Stimulated activated CD8-positive, alpha-beta memory T cell treated with anti-CD3 and anti-CD28 coated beads, Interleukin-7, amount 100 ng/mL, for 48 hours (primary cell): ENCODE data around the gene ILF2.
"Not testable (repeated sequence)": the region's sequence is repeated elsewhere in the genome, so short reads cannot be mapped to it uniquely, and the experiment has no call there.

Experiments used
- DNase-seq, 2 donors: peaks; one replicate each; pipeline ENCODE4 v3.0.0-alpha.2; 2020; ENCODE audit warnings: low read depth in 1 of 2; ENCODE audit errors: extremely low read depth in 1 of 2

Gene ILF2

GRCh38 chr1:153679337-153680119 lies 8.7 kb upstream of the ILF2 start:
- DNase-seq = no peak

GRCh38 chr1:153678519-153679336 lies 7.9 kb upstream of the ILF2 start, which contains the start of gene NPR1:
TSS of gene NPR1 (plus strand) at chr1:153678688. CDS start at chr1:153679109, 421 bp downstream.
- DNase-seq = no peak

DNA sequence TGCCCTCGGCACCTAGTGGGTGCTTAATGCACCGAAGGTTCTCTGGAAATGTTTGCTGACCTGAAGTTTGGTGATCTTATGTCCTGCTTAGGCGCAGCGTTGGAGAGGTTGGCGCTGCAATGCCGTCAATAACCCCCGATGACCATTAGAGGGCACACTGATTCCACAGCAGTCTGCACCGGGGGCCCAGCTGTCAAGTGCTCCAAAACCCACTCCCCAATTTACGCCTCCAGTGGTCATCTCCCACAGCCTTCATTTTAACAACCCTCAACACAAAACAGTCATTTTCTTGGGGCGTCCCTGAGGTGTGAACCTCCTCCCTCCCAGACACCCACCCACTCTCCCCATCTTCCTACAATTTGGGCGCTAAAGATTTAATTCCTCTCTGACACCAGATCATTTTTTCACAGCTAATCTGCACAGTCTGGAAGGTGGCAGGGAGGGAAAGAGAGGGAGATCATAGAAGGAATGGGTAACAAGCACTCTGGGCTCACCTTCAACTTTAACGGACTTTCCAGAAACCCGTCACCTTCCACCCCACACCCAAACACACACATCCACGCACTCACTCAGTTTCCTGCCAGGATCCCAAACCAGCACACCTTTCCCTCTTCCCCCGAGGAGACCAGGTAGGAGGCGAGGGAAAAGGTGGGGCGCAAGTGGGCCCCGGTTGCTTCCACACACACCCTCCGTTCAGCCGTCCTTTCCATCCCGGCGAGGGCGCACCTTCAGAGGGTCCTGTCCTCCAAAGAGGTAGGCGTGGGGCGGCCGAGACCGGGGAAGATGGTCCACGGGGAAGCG lies 7.1 kb upstream of the ILF2 start:
- DNase-seq = peak in 1 of 2 donors; percentile 20

GRCh38 chr1:153673511-153673910 lies 2.7 kb upstream of the ILF2 start:
- DNase-seq = no peak

DNA sequence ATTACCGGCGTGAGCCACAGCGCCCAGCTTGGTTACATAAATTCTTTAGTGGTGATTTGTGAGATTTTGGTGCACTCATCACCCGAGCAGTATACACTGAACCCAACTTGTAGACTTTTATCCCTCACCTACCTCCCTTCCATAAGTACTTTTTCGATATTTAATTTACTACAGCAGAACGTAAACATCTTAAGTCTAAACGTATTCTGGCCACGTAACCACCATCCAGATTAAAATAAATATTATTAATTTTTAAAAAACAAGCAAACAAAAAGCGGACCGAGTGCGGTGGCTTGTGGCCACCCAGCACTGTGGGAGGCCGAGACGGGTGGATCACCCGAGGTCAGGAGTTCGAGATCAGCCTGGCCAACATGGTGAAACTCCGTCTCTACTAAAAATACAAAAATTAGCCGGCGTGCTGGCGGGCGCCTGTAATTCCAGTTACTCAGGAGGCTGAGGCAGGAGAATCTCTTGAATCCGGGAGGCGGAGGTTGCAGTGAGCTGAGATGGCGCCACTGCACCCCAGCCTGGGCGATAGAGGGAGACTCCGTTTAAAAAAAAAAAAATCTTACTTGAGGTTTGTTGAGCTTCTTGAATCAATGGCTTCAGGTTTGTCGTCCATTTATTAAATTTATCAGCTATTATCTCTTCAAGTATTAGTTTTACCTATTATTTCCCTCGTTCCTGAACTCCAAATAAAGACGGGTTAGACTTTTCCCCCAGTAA lies 998 bp upstream of the ILF2 start:
- DNase-seq = peak; percentile 26 to 39

GRCh38 chr1:153670257-153670858 lies 435 bp downstream of the ILF2 start:
- DNase-seq = no peak

- DNase-seq = no peak
These were observed 1.2 kb downstream of the ILF2 start for GRCh38 chr1:153669606-153670005.

GRCh38 chr1:153668672-153669071 lies 2.1 kb downstream of the ILF2 start:
- not testable (repeated sequence) for DNase-seq

GRCh38 chr1:153667439-153667838 lies 3.4 kb downstream of the ILF2 start:
- no peak for DNase-seq

GRCh38 chr1:153663211-153663610 lies 7.6 kb downstream of the ILF2 start:
- DNase-seq = no peak

DNA sequence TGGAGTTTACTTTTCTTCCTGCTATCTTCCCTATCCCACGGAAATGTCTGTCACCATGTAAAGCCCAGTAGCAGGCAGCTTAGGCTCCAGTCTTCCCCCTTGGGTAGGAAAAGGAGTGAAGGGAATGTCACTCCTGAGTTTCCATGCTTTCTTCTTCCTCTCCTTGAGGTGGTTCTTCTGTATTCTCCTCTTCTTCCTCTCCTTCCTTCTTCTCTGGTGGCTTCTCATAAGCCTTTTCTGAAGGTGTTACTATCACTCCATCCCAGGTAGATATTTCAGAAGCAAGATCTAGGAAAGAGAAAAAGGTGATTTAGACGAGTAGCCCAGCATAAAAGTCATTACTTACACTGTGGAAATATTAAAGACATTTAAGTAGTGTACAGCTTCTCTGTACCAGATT lies 8.5 kb downstream of the ILF2 start:
- DNase-seq = no peak

- DNase-seq = no peak
These were observed 9.6 kb downstream of the ILF2 start for GRCh38 chr1:153661111-153661708.

DNA sequence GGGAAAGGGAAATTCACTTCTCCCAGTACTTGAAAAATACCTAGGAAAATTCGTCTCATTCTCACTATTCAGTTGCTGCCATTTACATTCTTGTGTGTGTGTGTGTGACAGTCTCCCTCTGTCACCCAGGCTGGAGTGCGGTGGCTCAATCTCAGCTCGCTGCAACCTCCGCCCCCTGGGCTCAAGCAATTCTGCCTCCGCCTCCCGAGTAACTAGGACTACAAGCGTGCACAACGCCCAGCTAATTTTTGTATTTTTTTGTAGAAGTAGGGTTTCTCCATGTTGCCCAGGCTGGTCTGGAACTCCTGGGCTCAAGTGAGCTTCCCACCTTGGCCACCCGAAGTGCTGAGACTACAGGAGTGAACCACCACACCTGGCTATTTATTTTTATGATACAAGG lies 11.1 kb downstream of the ILF2 start:
- DNase-seq = no peak

DNA sequence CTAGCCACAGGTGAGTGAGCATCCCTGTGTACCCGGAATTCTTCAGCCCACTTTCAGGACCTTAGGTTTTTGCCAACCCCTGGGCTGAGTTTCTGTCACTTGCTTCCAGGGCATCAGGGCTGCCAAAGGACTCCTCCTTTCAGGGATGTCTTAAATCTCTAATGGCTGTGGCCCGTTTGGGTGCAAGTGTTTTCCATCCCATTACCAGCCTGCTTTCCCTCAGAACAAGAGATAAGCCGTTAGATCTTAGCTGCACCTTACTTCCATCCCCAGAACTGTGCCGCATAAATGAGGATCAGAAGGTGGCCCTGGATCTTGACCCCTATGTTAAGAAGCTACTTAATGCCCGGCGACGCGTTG lies 11.6 kb downstream of the ILF2 start:
- no peak for DNase-seq

DNA sequence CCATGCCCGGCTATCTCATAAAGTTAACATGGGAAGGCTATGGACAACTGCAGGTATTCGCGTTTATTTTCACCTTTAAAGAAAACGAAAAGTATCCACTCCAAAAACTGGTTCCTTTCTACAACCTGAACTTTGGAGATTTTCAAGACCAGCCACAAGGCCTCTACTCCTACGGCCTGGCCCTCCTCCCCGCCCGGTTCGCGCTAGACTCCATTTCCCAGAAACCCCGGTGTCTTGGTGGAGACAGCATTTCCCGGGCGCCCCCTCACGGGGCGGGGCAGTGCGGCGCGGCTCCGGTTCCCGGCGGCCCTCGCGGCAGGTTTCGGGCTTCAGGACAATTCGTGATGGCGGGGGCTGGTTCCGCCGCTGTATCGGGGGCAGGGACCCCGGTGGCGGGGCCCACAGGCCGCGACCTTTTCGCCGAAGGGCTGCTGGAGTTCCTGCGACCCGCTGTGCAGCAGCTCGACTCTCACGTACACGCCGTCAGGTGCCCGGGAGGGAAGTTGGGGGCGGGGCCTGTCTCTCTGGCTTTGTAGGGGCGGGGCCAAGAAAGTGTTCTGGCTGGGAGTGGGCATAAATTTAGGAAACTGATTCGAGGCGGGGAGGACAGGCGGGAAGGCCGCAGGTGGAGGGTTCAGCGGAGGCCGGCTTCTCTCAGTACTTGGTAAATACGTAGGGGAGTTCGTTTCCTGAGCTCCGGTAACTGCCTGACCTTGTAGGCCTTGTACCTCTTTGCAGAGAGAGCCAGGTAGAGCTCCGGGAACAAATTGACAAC lies 12.2 kb downstream of the ILF2 start, which contains the start of gene SNAPIN:
Gene SNAPIN (plus strand): TSS at position 304 of the 775 bp plus-strand sequence. CDS start 41 bp downstream, at position 345.
- peak; percentile 83 to 88 for DNase-seq

GRCh38 chr1:153655333-153655732 lies 15.5 kb downstream of the ILF2 start:
- no peak for DNase-seq

DNA sequence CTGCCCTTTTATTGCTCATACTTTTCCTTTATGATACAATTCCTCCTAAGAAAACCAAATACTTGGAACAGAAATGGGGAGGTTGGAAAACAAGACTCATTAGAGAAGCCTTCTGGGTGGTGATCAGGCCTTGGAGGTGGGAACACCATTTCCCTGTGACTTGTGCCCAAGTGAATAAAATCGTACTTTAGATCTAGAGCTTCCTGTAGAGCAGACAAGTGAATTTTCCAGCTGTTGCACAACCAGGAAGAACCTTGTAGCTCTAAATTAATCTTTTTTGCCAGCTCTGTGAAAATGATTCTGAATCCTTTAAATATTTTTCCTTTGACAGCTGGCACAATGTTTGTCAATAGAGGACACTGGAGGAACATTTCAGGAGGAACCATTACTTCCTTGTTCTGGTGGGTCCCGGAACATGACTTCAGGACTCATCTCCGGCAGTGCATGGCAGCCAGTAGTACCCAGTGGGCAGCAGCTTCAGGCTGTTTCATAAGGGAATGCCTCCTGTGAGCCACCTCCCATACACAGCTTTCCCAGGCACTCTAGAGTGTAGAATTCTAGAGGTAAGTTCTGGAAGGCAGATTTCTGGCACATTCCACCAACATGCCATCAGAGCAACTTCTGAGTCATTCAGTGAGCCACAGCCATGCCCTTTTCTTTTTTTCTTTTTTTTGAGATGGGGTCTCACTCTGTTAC lies 17.8 kb downstream of the ILF2 start:
- DNase-seq = no peak

GRCh38 chr1:153651771-153652170 lies 19.0 kb downstream of the ILF2 start:
- no peak for DNase-seq
